HG02884 (cell line): Measurements from ENCODE around the gene SGCG.

Source experiments
- ATAC-seq: cut with Tn5 transposase; IDR thresholded peaks from one replicate; pipeline ENCODE4 v1.9.1; 2021; ENCODE audit warnings: mild to moderate bottlenecking, moderate library complexity; ENCODE audit not compliant: unreplicated experiment

The SGCG gene

GRCh38 chr13:23323946-23324709 lies 143.3 kb downstream of the SGCG start:
- ATAC-seq = no peak

DNA sequence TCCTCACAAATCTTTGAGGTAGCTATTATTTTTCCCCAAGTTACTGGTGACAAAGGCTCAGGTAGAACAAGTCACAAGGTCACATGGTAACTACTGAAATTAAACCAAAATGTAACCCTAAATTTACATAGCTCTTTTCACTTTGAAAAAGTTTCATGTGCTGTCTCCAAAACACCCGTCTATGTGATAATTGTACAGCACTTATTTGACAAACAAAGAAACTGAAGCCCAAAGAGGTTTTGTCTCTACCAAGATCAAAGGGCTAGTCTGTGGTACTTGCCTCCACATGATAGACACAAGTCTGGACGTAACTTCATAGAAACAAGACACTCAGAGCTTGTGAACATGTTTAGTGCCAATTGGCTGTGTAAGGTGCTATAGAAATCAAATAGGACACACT lies 144.4 kb downstream of the SGCG start:
- no peak for ATAC-seq

GRCh38 chr13:23330356-23330755 lies 149.6 kb downstream of the SGCG start:
- ATAC-seq = no peak

DNA sequence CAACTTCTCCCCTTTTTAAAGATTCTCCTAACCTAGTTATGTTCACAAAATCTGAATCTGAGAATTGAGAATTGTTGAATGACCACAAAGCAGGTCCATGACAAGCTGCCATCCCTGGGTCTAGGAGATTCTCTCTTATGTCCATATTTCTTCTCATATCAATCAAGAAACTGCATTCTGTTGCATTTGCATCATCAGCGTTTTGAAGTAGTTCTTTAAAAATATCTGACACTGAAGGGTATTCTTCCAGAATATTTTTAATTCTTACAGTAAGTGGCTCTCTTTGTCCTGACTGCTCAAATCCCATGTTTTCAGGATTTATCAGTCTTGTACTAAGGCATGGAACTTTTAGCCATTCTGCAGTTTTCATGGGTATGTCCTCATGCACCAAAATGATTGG lies 158.4 kb downstream of the SGCG start:
- ATAC-seq = no peak

DNA sequence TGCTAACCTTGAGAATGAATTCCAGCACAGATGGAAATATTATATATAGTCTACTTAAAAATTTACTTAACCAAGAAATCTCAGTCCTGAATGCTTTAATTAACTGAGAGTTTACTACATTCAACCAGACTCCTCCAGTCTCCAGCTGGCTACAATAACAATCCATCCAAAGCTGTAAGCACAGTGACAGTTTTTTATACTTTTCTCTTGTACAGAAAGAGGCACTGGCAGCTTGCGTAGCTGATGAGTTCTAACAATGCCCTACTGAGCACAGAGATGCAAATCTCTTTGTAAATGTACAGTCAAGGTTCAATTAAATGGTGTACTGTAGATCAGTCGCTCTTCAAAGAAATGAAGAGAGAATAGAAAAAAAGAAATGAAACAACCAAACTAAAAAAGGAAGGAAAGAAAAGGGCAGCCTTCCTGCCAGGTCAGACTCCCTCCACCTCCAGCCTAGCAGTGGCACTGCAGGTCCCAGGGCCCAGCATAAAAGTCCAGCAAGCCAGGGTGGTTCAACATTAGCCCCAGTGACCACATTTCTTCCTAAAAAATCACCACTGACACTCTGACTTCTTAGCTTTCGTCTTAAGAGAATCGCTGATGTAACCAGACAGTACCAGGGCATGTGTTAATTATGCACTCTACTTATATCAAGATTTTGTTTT lies 164.3 kb downstream of the SGCG start:
- no peak for ATAC-seq

DNA sequence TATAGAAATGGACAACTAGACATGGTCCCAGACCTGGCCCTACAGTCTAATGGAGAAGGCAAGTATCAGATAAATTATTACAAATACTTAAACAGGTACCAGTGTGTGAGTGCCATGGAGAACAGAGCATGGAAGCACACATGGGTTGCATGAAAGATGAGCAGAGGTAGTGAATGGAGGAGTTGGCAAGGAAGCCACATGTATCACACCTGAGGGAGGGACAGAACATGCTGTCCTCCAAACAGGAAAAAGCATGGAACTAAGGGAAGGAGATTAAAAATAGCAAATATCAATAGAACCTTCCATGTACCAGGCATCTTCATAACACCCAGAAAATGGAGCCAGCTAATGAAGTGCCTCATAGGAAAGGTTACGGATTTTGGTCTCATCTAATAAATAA lies 166.8 kb downstream of the SGCG start:
- no peak for ATAC-seq

GRCh38 chr13:23348262-23349127 lies 167.7 kb downstream of the SGCG start:
- ATAC-seq = no peak

GRCh38 chr13:23349161-23349897 lies 168.6 kb downstream of the SGCG start:
- ATAC-seq = no peak

DNA sequence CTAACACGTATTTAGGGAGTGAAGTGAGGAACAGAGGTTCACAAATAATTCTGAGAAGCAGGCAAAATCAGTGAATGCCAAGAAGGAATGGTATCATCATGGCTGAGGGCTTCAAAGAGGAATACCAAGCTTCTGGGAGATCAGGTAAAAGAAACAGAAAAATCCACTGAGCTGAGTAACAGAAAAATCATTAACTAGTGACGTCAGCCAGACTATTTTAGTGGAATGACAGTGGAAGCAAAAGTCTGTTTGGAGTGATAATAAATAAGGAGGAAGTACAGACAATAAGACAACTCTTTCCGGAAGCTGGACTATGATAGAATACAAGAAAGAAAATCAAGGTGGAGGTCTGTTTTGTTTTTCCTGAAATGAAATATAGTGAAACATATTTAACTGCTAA lies 169.2 kb downstream of the SGCG start:
- no peak for ATAC-seq

DNA sequence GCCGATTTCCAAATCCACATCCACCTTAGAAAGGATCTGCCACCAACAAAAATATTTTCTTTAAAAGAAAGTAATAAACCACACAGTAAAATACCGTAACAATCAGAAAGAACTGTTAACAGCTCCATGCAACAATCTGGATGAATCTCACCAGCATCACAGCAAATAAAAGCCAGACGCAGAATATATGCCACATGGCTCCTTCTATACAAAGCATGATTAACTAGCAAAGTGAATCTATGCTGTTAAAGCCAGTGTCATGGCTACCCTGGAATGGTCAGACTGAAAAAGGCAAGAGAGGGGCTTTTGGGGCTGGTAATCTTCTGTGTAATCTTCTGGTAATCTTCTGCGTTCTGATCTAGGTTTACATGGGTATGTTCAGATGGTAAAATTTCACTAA lies 171.4 kb downstream of the SGCG start:
- no peak for ATAC-seq

DNA sequence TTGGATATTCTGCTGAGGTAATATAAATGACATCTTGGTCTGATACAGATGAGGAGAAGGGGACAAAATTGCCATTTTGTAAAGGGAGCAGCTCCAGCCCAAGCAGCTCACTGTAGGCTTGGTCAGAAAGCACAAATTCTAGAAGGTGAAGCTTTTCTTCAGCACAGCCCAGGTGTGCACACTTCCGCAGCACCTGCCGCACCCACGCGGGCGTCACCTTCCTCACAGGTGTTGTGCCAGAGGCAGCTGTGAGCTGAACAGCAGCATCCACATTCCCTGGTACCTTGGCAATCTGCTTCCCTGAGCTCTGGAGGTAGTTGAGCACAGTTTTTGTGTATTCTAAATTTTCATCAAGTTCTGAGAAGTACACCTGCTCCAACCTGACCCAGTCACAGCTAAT lies 173.7 kb downstream of the SGCG start:
- no peak for ATAC-seq

GRCh38 chr13:23356368-23356767 lies 175.6 kb downstream of the SGCG start:
- ATAC-seq = no peak

GRCh38 chr13:23357349-23357748 lies 176.6 kb downstream of the SGCG start:
- no peak for ATAC-seq

- ATAC-seq = no peak
Observed at GRCh38 chr13:23359882-23360281, 179.1 kb downstream of the SGCG start.

GRCh38 chr13:23365652-23366051 lies 184.9 kb downstream of the SGCG start:
- no peak for ATAC-seq

DNA sequence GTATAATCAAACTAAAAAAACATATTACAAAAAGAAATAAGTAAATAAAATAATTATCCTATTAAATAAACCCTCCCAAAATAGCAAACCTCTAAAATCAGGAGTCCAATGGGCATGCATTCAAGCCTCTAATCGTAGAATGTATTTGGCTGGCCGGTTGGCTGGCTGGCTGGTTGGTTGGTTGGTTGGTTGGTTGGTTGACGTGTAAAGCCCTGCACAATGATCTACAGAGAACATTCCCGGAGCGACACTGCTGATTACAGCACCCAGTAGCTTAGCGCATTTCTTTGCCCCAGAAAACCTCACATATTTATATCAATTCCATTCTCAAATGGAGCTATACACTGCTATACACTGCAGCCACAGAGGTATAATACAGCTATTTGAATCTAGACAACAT lies 187.1 kb downstream of the SGCG start:
- ATAC-seq = no peak

GRCh38 chr13:23372264-23372906 lies 191.6 kb downstream of the SGCG start:
- no peak for ATAC-seq
